HEK293T (cell line): Measurements from ENCODE around the gene POU3F1.

Experiments used
- CTCF ChIA-PET: fragments of 350-600 bp; formaldehyde crosslinking; extraction: SDS; loops from one replicate; lab custom pipeline; 2021; ENCODE audit warnings: antibody characterized with exemption, inconsistent platforms; lab: Yijun Ruan, JAX
- POLR2A ChIA-PET: fragments of 350-600 bp; formaldehyde crosslinking; extraction: SDS; loops from one replicate; lab custom pipeline; 2020; ENCODE audit warnings: antibody characterized with exemption, inconsistent platforms; lab: Yijun Ruan, JAX
- DNase-seq: peaks from one replicate; pipeline ENCODE4 v3.0.0; 2012; ENCODE audit warnings: mixed read lengths; ENCODE audit errors: extremely low spot score
- ARNT ChIP-seq: fragments of 450-650 bp; IDR thresholded peaks from 2 replicates; pipeline ENCODE4 v1.6.1; 2017; ENCODE audit warnings: mild to moderate bottlenecking
- BHLHE40 ChIP-seq: fragments of 450-650 bp; IDR thresholded peaks from 2 replicates; pipeline ENCODE4 v1.6.1; 2016; ENCODE audit warnings: mild to moderate bottlenecking, moderate library complexity, borderline replicate concordance
- CTBP1 ChIP-seq: fragments of 450-650 bp; IDR thresholded peaks from 2 replicates; pipeline ENCODE4 v1.6.1; 2016; ENCODE audit warnings: borderline replicate concordance
- ELF4 ChIP-seq: fragments of 450-650 bp; IDR thresholded peaks from 2 replicates; pipeline ENCODE4 v1.6.1; 2017; ENCODE audit warnings: antibody characterized with exemption
- FOXA1 ChIP-seq: fragments of 450-650 bp; IDR thresholded peaks from 2 replicates; pipeline ENCODE4 v1.6.1; 2016; ENCODE audit warnings: mild to moderate bottlenecking
- FOXK2 ChIP-seq: fragments of 450-650 bp; IDR thresholded peaks from 2 replicates; pipeline ENCODE4 v1.6.1; 2016; ENCODE audit warnings: mild to moderate bottlenecking
- FOXM1 ChIP-seq: fragments of 450-650 bp; IDR thresholded peaks from 2 replicates; pipeline ENCODE4 v1.6.1; 2017; ENCODE audit warnings: mild to moderate bottlenecking, borderline replicate concordance
- HDGF ChIP-seq: fragments of 450-650 bp; IDR thresholded peaks from 2 replicates; pipeline ENCODE4 v1.6.1; 2017; ENCODE audit warnings: antibody characterized with exemption, borderline replicate concordance
- L3MBTL2 ChIP-seq: fragments of 450-650 bp; conservative IDR thresholded peaks from 2 replicates; pipeline ENCODE4 v1.6.1; 2016; ENCODE audit warnings: mild to moderate bottlenecking
- LEF1 ChIP-seq: fragments of 450-650 bp; IDR thresholded peaks from 2 replicates; pipeline ENCODE4 v1.6.1; 2017; ENCODE audit warnings: mild to moderate bottlenecking, borderline replicate concordance
- NFRKB ChIP-seq: fragments of 450-650 bp; IDR thresholded peaks from 2 replicates; pipeline ENCODE4 v1.6.1; 2016; ENCODE audit warnings: mild to moderate bottlenecking, moderate library complexity
- SP1 ChIP-seq: fragments of 450-650 bp; IDR thresholded peaks from 2 replicates; pipeline ENCODE4 v1.6.1; 2017
- SUZ12 ChIP-seq: fragments of 450-650 bp; IDR thresholded peaks from 2 replicates; pipeline ENCODE4 v1.6.1; 2016; ENCODE audit warnings: mild to moderate bottlenecking
- TARDBP ChIP-seq: fragments of 450-650 bp; IDR thresholded peaks from 2 replicates; pipeline ENCODE4 v1.6.1; 2016
- ZNF384 ChIP-seq: fragments of 450-650 bp; IDR thresholded peaks from 2 replicates; pipeline ENCODE4 v1.6.1; 2016
- TF ChIP-seq, protein P1 (sequence below): fragments of 450-650 bp; IDR thresholded peaks from 2 replicates; pipeline ENCODE4 v1.6.1; 2016

The POU3F1 gene

DNA sequence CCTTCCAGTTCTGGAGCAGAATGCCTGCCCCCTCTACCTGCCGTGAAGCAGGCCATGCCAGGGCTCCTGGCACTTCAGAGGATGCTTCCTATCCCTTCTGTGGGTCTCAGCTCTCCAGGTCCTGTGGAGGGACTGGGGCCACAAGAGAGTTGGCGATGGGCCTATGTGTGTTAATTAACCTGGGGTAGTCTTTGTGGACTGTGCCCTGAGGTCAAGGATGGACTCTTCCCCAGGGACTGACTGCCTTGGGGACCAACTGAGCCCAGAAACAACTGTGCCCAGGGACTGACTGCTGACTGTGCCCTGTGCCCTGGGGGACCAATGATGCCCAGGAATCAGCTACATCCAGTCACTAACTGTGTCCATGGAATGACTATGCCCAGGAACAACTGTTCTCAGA lies 37.5 kb upstream of the POU3F1 start:
- ChIA-PET CTCF (interaction anchor here (0.6 kb wide), 2 partner anchors 215 to 636 kb away, joined by 3 read pairs; no protein-coding TSS in a partner anchor), POLR2A (no interaction called here)
- TF ChIP-seq ELF4 = no peak
- DNase-seq = no peak

DNA sequence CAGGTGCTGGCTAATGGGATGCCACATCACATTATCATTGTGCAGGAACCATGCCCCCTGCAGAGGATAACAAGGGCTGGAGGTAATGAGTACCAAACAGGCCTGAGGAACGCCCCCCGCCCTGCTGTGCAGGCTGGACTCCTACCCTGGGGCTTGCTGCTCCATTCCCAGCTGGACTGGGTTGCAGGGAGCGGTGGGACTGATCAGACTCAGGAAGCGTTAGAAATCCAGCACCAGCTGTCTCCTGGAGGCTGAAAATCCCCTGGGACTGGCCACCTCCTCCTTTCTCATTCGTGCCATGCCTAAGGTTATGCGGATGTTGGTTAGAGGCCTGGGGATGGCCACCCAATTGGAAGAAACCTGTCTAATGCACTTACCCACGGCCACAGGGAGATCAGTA lies 36.9 kb upstream of the POU3F1 start:
- CTCF ChIA-PET = interaction anchor here (0.6 kb wide), 2 partner anchors 216 to 637 kb away, joined by 3 read pairs; no protein-coding TSS in a partner anchor
- TF ChIP-seq LEF1 = no peak
- no peak for TF ChIP-seq SUZ12
- TF ChIP-seq CTBP1 = no peak
- TF ChIP-seq ARNT = no peak
- no peak for TF ChIP-seq ZNF384
- TF ChIP-seq HDGF = no peak
- TF ChIP-seq L3MBTL2 = no peak
- TF ChIP-seq TARDBP = no peak
- no peak for TF ChIP-seq NFRKB
- TF ChIP-seq ELF4 = no peak
- no peak for TF ChIP-seq BHLHE40
- TF ChIP-seq, protein P1, sequence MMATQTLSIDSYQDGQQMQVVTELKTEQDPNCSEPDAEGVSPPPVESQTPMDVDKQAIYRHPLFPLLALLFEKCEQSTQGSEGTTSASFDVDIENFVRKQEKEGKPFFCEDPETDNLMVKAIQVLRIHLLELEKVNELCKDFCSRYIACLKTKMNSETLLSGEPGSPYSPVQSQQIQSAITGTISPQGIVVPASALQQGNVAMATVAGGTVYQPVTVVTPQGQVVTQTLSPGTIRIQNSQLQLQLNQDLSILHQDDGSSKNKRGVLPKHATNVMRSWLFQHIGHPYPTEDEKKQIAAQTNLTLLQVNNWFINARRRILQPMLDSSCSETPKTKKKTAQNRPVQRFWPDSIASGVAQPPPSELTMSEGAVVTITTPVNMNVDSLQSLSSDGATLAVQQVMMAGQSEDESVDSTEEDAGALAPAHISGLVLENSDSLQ = no peak
- no peak for TF ChIP-seq FOXA1
- no peak for DNase-seq
- POLR2A ChIA-PET = no interaction called here

DNA sequence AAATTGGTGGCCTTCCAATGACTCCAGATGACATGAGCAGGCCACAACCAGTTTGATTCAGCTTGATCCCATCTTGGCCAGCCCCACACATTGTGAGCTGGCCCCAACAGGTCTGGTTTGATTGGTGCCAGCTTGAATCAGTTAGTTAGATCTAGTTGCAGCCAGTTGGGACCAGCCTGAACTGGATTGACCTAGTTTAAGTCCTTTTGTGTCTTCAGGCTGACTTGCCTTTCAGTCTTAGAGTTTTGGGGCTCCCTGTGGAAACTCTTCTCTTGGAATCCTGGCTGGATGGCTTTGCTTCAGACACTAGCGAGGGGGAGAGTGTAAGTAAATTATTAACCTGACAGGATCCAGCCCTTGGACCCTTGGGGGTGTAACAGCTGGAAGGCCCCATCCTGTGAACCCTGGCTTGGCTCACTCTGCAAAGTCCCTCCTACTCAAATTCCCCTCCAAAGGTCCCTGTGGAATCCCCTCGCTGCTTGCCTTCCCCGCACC lies 36.2 kb upstream of the POU3F1 start:
- CTCF ChIA-PET = interaction anchor here (1.4 kb wide), 1 partner anchor 11 kb away, joined by 6 read pairs; no protein-coding TSS in a partner anchor
- POLR2A ChIA-PET = no interaction called here
- TF ChIP-seq LEF1 = no peak
- TF ChIP-seq L3MBTL2 = no peak
- TF ChIP-seq CTBP1 = no peak
- TF ChIP-seq FOXA1 = no peak
- TF ChIP-seq ZNF384 = no peak
- TF ChIP-seq, protein P1 = no peak
- TF ChIP-seq BHLHE40 = no peak
- TF ChIP-seq SP1 = no peak
- no peak for TF ChIP-seq HDGF
- TF ChIP-seq FOXK2 = no peak
- TF ChIP-seq ELF4 = no peak
- no peak for TF ChIP-seq NFRKB
- no peak for TF ChIP-seq FOXM1
- no peak for DNase-seq

DNA sequence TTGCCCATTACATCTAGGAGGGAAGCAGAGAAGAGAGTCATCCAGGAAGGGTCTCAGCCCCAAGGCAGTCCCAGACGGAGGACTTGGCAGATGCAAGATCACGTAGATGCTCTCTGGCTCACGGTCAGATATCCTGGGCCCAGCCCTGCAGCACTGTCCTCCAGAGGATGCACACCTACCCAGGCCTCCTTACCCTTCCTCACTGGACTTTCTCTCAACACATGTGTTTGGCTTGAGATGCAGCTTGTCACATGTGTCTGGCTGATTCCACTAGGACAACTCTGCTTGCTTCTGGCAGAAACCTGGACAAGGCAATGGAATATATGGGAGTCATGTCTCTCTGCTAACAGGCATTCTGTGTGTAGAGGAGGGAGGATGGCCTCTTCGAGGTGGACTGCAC lies 32.4 kb upstream of the POU3F1 start:
- TF ChIP-seq TARDBP (no peak), NFRKB (no peak), CTBP1 (no peak), FOXA1 (no peak), FOXK2 (no peak), HDGF (no peak)
- TF ChIP-seq, protein P1 = no peak
- ChIA-PET POLR2A (no interaction called here), CTCF (no interaction called here)
- no peak for DNase-seq

DNA sequence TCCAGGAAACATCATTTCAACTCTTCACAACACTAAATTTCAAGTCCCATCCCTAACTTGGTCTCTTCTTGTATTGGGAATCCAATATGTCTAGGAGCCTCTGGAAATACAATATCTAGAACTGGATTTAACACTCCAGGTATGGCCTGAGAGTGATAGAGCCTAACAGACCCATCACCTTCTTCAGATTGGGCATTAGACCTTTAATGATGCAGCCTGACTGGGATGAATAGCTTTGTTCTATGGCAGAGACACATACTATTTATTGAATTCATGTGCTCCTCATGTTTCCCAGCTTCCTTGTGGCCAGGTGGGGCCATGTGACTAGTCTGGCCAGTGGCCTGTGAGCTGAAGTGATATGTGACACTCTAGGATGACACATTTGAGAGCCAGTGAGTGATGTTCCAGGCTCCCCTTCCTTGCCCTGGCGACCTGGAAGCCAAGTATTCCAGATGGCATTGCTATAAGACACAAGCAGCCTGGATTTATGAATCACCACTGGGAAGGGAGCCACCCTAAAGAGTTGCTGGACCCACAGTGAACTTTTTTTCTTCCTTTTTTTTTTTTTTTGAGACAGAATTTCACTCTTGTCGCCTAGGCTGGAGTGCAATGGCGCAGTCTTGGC lies 31.0 kb upstream of the POU3F1 start:
- no peak for TF ChIP-seq BHLHE40
- TF ChIP-seq, protein P1 = no peak
- no peak for TF ChIP-seq CTBP1
- TF ChIP-seq FOXM1 = no peak
- TF ChIP-seq SUZ12 = no peak
- no peak for TF ChIP-seq TARDBP
- TF ChIP-seq FOXA1 = no peak
- POLR2A ChIA-PET = no interaction called here
- CTCF ChIA-PET = no interaction called here
- no peak for DNase-seq

DNA sequence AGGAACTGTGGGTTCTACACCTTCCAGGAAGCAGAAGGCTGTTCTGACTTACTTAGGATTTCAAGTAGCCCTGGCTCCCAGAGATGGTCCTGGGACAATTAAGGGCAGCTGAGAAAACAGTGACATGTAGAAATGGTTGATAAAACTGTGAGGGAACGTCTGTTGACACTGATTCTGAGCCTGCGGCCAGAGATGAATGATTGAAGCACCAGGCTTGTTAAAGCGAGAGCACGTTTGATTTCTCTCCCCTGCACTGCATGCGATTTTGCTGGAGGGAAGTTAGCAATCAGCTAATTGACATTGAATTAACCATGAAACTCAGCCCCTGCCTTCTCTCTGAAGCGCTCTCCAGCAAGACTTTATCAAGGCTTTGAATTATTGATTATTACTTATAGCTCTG lies 29.9 kb upstream of the POU3F1 start:
- ChIA-PET CTCF (no interaction called here), POLR2A (interaction anchor here (0.8 kb wide), 1 partner anchor 49 kb away, joined by 3 read pairs; no protein-coding TSS in a partner anchor)
- no peak for DNase-seq
- TF ChIP-seq CTBP1 (no peak), SP1 (no peak), ARNT (no peak), FOXM1 (no peak), TARDBP (no peak), HDGF (no peak), FOXA1 (no peak)
